ENCODE results near the gene ODF4.

GRCh38 chr17:8360751-8361150, 21.1 kb downstream of the ODF4 start:
- no peak for TF ChIP-seq CTCF (IDR thresholded peaks at IDR 0.05; ENCODE audit: low read depth, low read length)
- TF ChIP-seq EZH2phosphoT487 (IDR thresholded peaks at IDR 0.05; ENCODE audit: low read depth), result no peak
